CMK (cell line): ENCODE results near the gene GPR157.
"Not testable (repeated sequence)": the region's sequence is repeated elsewhere in the genome, so short reads cannot be mapped to it uniquely, and the experiment has no call there.

Source experiments
- DNase-seq: peaks from one replicate; pipeline ENCODE4 v3.0.0-alpha.2; 2010; ENCODE audit warnings: low read depth

GPR157 gene

DNA sequence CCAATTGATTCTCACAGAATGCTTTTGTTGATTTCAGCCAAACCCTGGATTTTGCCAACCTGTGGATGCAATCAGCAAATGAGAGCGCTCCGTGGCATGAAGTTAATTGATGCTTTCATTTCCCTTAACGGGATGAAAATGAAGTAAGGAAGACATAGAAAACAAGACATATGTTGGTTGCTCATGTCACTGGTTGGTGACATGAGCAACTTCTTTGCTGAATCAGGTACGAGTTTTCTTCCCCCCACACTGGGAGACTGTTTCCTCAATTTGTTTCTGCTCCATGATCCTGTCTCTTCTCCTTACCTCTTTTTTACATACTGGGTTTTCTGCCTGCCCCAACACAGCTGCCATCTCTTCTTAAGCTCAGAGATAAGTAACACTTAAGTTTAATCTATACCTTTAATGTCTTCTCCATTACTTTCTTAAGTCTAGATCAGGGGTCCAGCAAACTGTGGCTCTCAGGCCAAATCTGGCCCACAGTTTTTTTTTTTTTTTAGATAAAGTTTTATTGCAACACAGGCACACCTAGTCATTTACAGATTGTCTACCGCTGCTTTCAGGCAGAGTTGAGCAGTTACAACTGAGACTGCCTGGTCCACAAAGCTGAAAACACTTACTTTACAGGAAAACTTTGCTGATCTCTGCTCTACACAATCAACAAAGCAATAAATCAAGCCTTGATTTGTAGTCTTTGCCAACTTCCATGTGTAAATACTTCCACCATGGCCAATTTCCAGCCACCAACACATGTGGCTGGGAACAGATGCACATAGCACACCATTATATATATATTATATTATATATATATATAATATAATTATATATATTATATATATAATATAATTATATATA lies 13.3 kb downstream of the GPR157 start:
- DNase-seq, result no peak

DNA sequence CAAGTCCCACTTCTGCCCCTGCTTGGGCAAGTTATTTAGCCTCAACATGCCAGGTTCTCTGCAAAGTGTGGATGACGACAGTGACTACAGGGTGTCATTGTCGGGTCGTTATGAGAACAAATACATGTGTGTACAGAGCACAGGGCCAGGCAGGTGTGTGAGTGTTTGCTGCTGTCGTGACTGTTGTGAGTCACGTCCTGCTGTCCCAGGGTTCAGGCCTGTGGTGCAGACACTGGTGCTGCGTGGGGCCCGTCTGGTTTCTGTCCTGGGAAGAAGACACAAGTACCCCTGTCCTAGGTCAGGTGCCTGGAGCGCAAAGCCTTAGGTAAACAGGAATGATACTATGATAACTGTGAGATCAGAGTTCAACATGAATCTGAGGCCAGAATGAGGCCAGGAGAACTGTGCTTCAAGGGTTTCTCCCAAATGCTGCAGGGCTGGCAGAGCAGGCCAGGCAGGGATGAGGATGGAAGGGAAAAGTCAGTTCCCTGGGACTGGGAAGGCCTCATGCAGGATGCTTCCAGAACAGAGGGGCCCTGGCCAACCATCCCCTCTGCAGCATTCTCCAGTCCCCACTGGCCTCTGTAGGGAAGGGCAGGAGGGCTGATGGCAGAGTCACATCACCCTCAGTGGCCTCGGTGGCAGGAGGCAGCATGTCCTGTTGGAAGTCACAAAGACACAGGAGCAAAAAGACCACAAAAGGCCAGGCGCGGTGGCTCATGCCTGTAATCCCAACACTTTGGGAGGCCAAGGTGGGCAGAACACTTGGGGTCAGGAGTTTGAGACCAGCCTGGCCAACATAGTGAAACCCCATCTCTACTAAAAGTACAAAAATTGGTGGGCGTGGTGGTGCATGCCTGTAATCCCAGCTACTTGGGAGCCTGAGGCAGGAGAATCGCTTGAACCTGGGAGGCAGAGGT lies 15.7 kb downstream of the GPR157 start:
- no peak for DNase-seq

DNA sequence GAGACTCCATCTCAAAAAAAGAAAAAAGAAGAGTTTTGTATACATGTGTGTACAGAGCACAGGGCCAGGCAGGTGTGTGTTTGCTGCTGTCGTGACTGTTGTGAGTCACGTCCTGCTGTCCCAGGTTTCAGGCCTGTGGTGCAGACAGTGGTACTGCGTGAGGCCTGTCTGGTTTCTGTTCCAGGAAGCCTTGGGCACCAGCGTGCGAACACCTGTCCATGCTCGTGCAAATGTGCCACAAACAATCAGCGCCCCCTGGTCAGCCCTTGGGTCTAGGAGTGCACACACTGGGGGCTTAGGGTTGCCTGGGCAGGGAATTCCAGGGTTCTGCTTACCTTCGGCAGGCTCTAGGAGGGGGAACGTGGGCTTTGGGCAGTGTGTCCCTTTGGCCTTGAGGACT lies 16.9 kb downstream of the GPR157 start:
- no peak for DNase-seq

DNA sequence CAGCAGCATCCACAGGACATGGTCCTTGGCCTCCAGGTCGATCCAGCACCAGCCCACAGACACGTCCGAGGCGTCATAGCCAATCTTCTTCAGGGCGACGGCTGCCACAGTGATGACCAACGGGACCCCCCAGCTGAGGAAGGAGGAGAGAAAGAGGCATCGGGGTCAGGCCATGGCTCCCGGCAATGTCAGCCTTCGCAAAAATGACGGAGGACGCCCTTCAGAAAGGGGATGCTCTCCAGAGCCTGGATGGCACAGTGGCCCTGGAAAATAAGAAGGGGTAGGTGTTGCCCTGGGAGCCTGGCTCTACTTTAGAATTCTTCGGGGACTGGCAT lies 17.6 kb downstream of the GPR157 start:
- DNase-seq, result no peak

DNA sequence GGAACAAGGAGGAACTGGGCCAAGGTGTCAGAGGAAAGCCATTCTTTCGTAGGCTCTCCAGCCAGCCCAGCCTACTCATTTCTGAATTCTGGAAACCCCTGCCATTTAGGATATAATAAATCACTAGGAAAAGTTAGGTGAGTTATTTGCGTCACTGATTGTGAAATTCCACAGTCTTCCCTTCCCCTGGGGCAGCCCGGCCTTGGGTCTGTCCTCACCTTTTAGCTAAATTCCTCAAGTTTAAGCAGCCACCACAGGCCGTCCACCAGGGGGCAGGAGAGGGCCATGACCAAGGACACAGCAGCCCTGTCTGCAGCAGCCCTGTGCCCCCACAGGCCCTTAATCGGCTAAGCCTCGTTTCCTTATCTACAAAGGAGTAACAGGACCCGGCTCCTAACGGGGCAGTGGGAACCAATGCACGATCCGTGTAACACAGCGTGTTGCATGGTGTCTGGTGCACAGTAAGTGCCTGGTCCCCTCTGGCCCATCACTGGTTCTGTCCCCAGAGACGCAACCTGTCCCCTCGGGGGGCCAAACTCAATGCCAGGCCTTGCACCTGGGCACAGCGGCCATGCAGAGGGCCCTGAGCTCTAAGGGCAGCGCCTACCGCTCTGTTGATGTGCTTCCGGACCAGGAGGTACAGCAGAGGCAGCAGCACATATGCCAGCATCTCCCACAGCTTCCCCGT lies 18.1 kb downstream of the GPR157 start:
- DNase-seq, result peak; percentile 83

DNA sequence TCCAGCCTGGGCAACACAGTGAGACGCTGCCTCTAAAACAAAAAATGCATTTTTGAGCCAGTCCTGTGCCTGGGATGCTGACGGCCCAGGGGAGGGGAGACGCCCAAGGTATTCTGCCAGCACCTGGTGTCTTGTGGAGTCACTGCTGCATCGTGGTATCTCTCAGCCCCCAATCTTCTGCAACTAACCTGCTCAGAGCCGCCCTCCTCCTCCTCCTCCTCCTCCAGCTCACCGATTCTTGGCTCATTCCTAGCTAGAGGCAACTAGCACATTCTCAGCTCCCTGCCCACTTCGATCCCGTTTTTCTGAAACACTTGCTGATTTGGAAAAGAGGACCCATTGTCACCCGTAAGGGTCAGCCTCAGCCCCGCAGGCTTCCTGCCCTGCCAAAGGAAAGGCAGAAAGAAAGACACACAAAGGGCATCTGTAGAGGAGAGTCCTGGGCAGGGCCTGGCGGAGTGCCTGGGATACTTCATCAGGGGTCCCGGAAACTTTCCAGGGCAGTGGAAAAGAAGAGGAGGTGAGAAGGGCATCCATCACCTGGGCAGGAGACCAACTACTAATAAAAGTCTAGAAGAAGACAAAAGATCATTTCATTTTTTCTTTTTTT lies 20.7 kb downstream of the GPR157 start:
- no peak for DNase-seq

DNA sequence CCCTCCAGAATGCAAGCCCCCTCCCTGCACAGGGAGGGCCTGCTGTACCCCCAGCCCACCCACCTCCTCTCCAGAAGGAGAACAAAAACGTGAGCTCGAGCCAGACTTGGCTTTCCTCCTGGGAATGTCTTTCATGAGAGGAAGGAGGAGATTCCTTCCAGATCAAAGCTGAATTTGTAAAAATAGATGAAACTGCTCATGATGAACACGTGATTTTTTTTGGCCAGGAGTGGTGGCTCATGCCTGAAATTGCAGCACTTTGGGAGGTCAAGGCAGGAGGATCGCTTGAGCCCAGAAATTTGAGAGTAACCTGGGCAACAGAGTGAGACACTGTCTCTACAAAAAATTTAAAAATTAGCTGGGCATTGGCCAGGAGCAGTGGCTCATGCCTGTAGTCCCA lies 21.8 kb downstream of the GPR157 start:
- no peak for DNase-seq

DNA sequence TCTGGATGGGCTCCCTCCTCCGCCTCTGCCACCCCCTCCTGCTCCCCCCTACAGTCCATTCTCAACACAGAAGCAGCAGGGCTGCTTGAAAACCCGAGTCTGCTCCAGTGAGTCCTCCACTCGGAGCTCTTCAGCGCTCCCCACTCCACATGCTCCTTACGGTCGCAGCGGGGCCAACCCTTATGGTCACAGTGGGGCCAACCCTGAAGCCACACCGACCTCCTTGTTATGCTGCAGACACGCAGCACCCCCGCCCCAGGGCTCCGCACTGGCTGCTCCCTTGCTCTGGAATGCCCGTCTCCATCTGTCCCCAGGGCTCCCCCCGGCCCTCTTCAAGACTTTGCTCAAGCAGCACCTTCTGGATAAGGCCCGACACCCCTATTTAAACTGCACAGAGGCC lies 22.6 kb downstream of the GPR157 start:
- no peak for DNase-seq

DNA sequence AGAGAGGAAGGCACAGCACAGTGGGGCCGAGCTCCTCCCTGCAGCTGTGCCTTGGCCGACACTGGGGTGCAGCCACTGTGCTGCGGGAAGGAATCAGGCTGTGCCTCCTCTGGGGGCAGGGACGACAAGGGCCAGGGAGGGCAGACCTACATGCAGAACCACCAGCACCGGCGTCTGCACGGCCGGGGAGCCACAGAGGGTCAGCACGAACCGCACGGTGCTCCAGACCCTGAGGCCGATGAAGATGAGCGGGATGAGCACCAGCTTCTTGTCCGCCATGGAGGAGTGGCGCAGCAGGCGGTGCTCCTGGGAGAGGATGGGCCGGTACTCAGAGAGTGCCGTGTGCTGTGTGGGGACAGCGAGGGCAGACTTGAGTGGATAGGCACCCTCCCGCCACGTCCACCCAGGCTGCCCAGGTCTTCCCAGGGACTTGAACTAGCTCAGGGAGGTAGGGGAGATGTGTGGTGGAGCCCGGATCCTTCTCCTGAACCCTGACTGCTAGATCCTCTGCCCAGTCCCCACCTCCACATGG lies 23.5 kb downstream of the GPR157 start:
- DNase-seq, result no peak

DNA sequence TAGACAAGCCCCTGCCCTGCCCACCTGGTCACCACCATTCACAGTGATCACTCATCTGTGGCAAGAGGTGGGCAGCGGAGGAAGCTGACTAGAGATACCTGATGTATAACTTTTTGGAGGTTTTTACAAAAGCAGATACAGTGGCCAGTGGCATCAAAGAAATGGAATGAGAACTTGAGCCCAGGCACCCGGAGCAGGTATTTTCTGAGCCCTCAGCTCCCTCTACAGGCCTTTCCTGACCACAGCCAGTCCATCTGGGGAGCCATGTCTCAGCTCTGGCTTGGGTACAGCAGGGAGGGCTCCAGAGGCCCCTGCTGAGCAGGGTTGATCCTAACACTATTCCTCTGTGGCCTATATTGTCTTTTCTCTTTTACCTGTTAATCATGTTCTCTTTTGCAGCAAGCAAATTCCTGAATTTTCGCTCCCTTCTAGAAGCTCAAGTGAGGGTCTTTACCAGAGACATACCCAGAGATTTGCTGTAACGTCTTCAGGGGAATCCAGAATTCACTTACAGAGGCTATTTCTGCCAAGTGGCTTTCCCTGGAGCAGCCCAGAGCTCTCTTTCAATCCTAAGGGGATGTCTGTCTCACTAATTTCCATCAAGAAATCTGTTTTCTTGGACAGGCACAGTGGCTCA lies 27.3 kb downstream of the GPR157 start:
- no peak for DNase-seq

DNA sequence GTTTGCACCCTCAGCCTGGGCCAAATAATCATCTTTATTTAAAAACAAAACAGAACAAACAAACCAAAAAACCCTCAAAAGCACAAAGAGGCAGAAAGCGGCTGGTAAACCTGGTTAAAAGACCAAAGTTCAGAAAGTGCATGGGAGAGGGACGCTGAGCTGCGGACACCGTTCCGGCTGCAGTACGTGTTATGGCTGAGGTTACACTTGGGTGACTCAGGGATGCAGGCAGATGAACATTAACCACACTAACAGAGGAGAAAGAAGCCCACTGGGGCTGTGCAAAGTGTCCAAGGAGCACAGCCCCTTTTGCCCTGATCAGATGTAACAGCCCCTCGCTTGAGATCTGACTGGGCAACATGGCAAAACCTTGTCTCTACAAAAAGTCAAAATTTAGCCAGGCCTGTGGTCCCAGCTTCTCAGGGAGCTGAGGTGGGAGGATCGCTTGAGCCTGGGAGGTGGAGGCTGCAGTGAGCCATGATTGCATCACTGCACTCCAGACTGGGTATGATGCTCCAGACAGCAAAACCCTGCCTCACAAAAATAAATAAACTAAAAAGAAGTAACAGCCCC lies 28.3 kb downstream of the GPR157 start:
- no peak for DNase-seq

DNA sequence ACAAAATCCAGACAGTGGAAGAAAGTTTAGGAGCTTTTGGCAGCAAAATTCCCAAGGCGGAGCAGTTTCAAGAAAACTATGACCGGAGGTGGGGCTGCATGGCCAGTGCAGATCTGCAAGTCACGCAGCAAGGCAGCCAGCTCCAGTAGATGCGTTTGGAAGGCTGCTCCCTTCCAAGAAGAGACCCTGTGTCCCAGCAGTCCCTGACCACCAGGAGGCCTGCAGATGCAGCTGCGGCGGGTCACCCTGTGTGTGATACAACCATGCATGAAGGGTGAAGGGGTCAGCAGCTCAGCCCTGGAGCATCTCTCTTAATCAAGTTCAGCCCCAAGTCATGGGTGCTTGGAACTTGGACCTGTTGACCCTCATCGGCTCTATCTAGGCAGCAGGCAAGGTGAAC lies 29.3 kb downstream of the GPR157 start:
- no peak for DNase-seq

DNA sequence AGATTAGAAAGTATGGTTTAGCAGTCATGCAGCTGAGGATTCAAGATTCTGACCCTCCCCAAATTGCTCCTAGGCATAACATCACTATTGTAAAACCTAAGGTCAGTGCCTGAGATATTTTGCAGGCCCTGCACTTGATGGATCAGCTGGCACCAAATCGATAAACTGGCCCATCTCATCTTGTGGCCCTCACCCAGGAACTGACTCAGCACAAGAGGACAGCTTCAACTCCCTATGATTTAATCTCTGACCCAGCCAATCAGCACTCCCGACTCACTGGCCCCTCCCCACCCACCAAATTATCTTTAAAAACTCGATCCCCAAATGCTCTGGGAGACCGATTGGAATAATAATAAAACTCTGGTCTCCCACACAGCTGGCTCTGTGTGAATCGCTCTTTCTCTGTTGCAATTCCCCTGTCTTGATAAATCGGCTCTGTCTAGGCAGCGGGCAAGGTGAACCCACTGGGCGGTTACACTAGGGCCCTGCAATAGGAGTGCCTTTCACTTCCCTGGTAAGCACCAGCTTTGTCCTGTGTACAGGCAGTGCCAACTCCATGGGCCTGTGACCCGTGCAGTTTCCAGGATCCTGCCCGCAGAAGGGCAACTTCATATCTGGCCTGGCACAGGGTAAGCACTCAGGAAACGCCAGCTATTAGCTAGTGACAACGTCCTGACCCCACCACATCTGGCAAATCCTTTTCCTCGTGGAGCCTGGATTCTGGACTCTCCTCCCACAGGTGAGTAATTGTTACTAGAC lies 30.8 kb downstream of the GPR157 start:
- no peak for DNase-seq

DNA sequence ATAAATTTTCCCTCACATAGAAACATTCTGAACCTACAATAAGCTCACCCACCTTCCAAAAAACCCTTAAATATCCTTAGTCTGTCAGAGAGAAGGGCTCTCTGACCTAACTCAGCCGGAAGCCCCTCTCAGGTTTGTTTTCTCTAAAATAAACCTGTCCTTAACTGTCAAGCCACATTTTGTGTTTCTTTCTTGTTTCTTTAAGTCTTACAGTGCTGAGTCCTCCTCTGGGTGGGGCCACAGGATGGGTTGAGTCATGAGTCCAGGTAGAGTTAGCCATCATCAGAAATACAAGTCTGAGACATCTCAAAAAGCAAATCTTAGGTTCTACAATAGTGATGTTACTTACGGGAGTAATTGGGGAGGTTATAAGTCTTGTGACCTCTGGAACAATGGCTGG lies 33.1 kb downstream of the GPR157 start:
- no peak for DNase-seq

DNA sequence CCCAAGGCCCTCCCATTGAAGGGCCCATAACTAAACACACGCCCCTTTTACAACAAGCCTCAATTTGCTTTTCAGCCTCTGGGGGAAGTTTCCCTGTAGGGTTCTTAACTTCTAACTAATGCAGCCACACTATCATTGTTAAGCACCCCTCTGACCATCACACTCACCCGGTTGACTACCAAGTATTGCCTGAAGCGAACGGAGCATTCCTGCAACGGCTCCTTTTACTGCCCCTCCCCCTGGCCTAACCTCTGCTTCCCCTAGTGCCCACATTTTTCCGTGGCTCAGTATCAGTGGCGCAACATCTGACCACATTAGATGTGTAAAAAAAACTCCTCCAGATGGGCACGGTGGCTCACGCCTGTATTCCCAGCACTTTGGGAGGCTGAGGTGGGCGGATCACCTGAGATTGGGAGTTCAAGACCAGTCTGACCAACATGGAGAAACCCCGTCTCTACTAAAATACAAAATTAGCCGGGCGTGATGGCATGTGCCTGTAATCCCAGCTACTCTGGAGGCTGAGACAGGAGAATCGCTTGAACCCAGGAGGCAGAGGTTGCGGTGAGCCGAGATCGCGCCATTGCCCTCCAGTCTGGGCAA lies 34.8 kb downstream of the GPR157 start:
- DNase-seq, result not testable (repeated sequence)

DNA sequence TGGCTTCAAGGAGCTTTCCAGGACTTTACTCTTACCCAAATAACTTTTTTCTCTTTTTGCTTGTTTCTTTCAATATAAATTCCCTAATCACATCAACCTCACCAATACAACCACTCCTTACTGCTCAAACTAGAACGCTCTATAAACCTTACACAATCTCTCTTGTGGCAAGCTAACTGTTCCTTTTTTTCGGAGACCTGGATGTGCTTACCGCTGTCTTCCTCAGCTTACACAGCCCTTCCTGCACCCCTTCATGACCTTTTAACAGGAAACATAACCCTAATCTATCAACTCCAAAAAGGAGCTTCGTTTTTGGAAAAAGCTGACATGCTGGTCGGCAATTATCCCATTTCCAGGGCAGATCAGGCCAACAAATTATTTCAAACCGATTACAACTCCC lies 35.3 kb downstream of the GPR157 start:
- DNase-seq, result no peak

DNA sequence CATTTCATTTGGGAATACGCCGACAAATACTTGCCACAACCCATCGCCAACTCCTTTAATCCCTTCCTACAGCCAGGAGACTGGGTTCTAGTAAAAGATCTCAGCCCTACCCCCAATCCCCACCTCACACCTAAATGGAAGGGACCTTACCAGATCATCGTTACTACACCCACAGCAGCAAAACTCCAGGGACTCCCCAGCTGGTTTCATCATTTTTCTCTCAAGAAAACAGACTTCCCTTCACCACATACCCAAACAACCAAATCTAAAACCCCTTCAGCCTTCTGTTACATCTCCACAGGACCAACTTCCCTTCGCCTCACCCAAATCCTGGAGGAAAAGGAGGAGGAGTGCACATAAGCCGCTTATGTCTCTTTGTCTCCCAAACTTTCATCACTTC lies 35.8 kb downstream of the GPR157 start:
- DNase-seq, result no peak

DNA sequence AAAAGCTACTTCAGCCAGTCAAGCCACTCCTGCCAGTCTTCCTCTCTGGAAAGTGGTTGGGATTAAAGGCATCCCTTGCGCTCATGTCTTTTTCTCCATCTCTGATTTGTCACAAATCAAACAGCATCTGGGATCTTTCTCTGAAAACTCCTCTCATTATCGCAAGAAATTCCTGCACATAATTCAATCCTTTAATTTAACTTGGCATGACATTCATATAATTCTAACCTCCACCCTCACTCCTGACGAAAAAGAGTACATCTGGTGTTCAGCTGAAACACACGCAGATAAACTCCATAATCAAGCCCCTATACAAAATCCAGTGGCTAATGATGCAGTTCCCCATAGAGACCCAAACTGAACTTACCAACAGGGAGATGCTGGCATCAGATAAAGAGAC lies 40.1 kb downstream of the GPR157 start:
- no peak for DNase-seq

DNA sequence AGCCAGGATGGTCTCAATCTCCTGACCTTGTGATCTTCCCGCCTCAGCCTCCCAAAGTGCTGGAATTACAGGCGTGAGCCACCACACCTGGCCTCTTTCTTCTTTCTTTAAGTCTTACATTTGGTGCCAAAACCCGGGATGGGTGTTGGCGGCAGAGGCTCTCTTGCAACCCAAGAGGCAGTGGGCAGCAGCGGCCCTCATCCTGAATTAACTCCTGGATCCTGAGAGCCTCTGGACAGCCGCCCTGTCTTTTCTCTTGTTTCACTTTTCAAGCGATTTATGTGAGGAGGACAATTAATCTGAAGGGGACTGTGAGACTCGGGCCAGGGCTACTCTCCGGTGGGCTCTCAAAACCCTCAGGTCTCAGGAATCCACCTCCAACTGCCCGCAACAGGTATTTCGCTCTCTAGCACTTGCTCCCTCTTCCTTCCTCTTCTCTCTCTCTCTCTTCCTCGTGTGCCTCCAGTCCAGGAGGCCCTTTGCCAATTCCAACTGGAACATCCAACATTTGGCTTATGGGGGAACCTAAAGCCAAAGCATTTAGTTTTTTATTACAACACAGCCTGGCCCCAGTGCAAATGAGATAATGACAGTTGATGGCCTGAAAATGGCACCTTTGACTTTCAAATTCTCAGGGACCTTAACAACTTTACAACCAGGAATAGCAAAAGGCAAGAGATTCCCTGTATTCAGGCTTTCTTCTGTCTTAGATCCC lies 41.3 kb downstream of the GPR157 start:
- DNase-seq, result no peak
